GM19324 (cell line): Measurements from ENCODE around the gene NSL1.
"Not testable (repeated sequence)": the region's sequence is repeated elsewhere in the genome, so short reads cannot be mapped to it uniquely, and the experiment has no call there.

Experiments
- ATAC-seq: cut with Tn5 transposase; IDR thresholded peaks from one replicate; pipeline ENCODE4 v1.9.1; 2021; ENCODE audit warnings: mild to moderate bottlenecking, moderate library complexity; ENCODE audit not compliant: unreplicated experiment, low FRiP score

NSL1 gene

GRCh38 chr1:212785871-212786270 is 5.7 kb downstream of the NSL1 start:
- no peak for ATAC-seq

GRCh38 chr1:212783976-212784375 is 7.6 kb downstream of the NSL1 start:
- ATAC-seq = no peak

- no peak for ATAC-seq
Measured at GRCh38 chr1:212782422-212783154, 9.0 kb downstream of the NSL1 start.

- no peak for ATAC-seq
Measured at GRCh38 chr1:212781225-212781624, 10.4 kb downstream of the NSL1 start.

GRCh38 chr1:212780759-212781158 is 10.8 kb downstream of the NSL1 start:
- no peak for ATAC-seq

- not testable (repeated sequence) for ATAC-seq
Measured at GRCh38 chr1:212779086-212779485, 12.5 kb downstream of the NSL1 start.

- no peak for ATAC-seq
Measured at GRCh38 chr1:212777151-212777550, 14.4 kb downstream of the NSL1 start.

GRCh38 chr1:212775241-212775640 is 16.3 kb downstream of the NSL1 start:
- no peak for ATAC-seq

- no peak for ATAC-seq
Measured at GRCh38 chr1:212774584-212774983, 17.0 kb downstream of the NSL1 start.

- no peak for ATAC-seq
Measured at GRCh38 chr1:212773011-212773410, 18.6 kb downstream of the NSL1 start.

GRCh38 chr1:212771341-212771740 is 20.2 kb downstream of the NSL1 start:
- no peak for ATAC-seq

- ATAC-seq = no peak
Measured at GRCh38 chr1:212769459-212770167, 22.0 kb downstream of the NSL1 start.

GRCh38 chr1:212766825-212767224 is 24.8 kb downstream of the NSL1 start:
- not testable (repeated sequence) for ATAC-seq

- not testable (repeated sequence) for ATAC-seq
Measured at GRCh38 chr1:212764718-212765281, 26.8 kb downstream of the NSL1 start.

- ATAC-seq = no peak
Measured at GRCh38 chr1:212762839-212763238, 28.7 kb downstream of the NSL1 start.

- ATAC-seq = no peak
Measured at GRCh38 chr1:212762234-212762633, 29.3 kb downstream of the NSL1 start.

- no peak for ATAC-seq
Measured at GRCh38 chr1:212760126-212760823, 31.3 kb downstream of the NSL1 start.

- ATAC-seq = no peak
Measured at GRCh38 chr1:212759683-212760082, 31.9 kb downstream of the NSL1 start.

GRCh38 chr1:212754680-212755079 is 36.9 kb downstream of the NSL1 start:
- ATAC-seq = no peak

GRCh38 chr1:212754193-212754592 is 37.4 kb downstream of the NSL1 start:
- ATAC-seq = peak; percentile 39

GRCh38 chr1:212753749-212754148 is 37.8 kb downstream of the NSL1 start:
- no peak for ATAC-seq
